Fibroblast of pulmonary artery (primary cell): ENCODE data around the gene PCNX1.

Experiments used
- DNase-seq: peaks from one replicate; pipeline ENCODE4 v3.0.0-alpha.2; 2010; ENCODE audit warnings: low read depth
- H3K4me3 ChIP-seq: replicated peaks from 2 replicates; pipeline ENCODE4 v1.5.1; 2011; ENCODE audit warnings: low read depth, mild to moderate bottlenecking, control low read depth, low read length, moderate library complexity
- CTCF ChIP-seq: IDR thresholded peaks from 2 replicates; pipeline ENCODE4 v1.5.1; 2011; ENCODE audit warnings: mild to moderate bottlenecking, control low read depth, low read length, inconsistent platforms; ENCODE audit errors: missing control alignments

Gene PCNX1

GRCh38 chr14:71000091-71000490 is 92.8 kb downstream of the PCNX1 start:
- TF ChIP-seq CTCF, result no peak
- H3K4me3 ChIP-seq, result no peak overlapping the region
- DNase-seq, result no peak

- no peak for DNase-seq
- H3K4me3 ChIP-seq, result no peak overlapping the region
- no peak for TF ChIP-seq CTCF
Observed at GRCh38 chr14:71001742-71002141, 94.5 kb downstream of the PCNX1 start.

- H3K4me3 ChIP-seq, result no peak overlapping the region
- TF ChIP-seq CTCF, result no peak
- no peak for DNase-seq
Observed at GRCh38 chr14:71003156-71003555, 95.9 kb downstream of the PCNX1 start.

GRCh38 chr14:71004481-71004880 is 97.2 kb downstream of the PCNX1 start:
- TF ChIP-seq CTCF, result no peak

GRCh38 chr14:71005076-71005475 is 97.8 kb downstream of the PCNX1 start:
- DNase-seq, result no peak
- H3K4me3 ChIP-seq, result no peak overlapping the region
- TF ChIP-seq CTCF, result no peak

More at GRCh38 chr14:71004481-71004880, 97.2 kb downstream of the PCNX1 start:
- no peak for DNase-seq
- no peak overlapping the region for H3K4me3 ChIP-seq

- no peak overlapping the region for H3K4me3 ChIP-seq
- no peak for DNase-seq
- no peak for TF ChIP-seq CTCF
Observed at GRCh38 chr14:71006200-71006563, 98.9 kb downstream of the PCNX1 start.

GRCh38 chr14:71011479-71011878 is 104.2 kb downstream of the PCNX1 start:
- peak; percentile 49 for TF ChIP-seq CTCF
- H3K4me3 ChIP-seq, result no peak overlapping the region
- DNase-seq, result peak; percentile 30
